WI38 (cell line): ENCODE data around the gene MUC5B.
"Not testable (repeated sequence)": the region's sequence is repeated elsewhere in the genome, so short reads cannot be mapped to it uniquely, and the experiment has no call there.

ENCODE experiments used
- H3K4me3 ChIP-seq: 2 replicates; pipeline ENCODE4 v1.5.1; 2011; ENCODE audit warnings: low read depth, mild to moderate bottlenecking, control low read depth, low read length
- CTCF ChIP-seq: IDR thresholded peaks from 2 replicates; pipeline ENCODE4 v1.5.1; 2012; ENCODE audit warnings: low read depth, mild to moderate bottlenecking, control low read depth, low read length

MUC5B gene

GRCh38 chr11:1181853-1182535 lies 40.9 kb upstream of the MUC5B start:
- TF ChIP-seq CTCF: no peak
- H3K4me3 ChIP-seq: no peak overlapping the region

GRCh38 chr11:1184139-1184538 lies 38.7 kb upstream of the MUC5B start:
- H3K4me3 ChIP-seq: not testable (repeated sequence)

- not testable (repeated sequence) for H3K4me3 ChIP-seq
These were observed 34.3 kb upstream of the MUC5B start for GRCh38 chr11:1188451-1189130.

- not testable (repeated sequence) for H3K4me3 ChIP-seq
These were observed 33.0 kb upstream of the MUC5B start for GRCh38 chr11:1189816-1190215.

GRCh38 chr11:1191786-1192470 lies 30.9 kb upstream of the MUC5B start:
- not testable (repeated sequence) for H3K4me3 ChIP-seq

- TF ChIP-seq CTCF: no peak
- H3K4me3 ChIP-seq: no peak overlapping the region
These were observed 30.0 kb upstream of the MUC5B start for GRCh38 chr11:1192741-1193325.

GRCh38 chr11:1193326-1194230 lies 29.3 kb upstream of the MUC5B start:
- H3K4me3 ChIP-seq: no peak overlapping the region
- no peak for TF ChIP-seq CTCF

GRCh38 chr11:1194231-1194976 lies 28.5 kb upstream of the MUC5B start:
- H3K4me3 ChIP-seq: no peak overlapping the region
- TF ChIP-seq CTCF: no peak
